ENCODE measurements around the gene EFNA5.
"Not testable (repeated sequence)": the region's sequence is repeated elsewhere in the genome, so short reads cannot be mapped to it uniquely, and the experiment has no call there.

Gene EFNA5

DNA sequence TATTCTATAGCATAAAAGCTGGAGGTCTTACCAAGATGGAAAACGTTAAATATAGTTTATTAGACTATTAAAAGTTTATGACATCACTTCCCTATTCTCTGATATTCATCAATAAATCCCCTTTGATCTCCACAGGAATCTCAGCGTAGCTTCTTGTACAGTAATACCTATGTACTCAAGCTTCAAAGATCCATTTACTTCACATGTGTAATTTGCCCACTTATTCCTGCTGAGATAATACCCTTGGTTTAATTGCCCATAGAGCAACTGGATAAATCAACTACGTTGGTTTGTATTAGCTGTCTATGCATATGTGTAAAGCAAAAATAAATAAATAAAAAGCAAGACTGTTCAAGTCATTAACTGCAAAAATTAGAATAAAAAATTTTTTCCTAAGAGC is 219.7 kb downstream of the EFNA5 start:
- DNase-seq: no peak

DNA sequence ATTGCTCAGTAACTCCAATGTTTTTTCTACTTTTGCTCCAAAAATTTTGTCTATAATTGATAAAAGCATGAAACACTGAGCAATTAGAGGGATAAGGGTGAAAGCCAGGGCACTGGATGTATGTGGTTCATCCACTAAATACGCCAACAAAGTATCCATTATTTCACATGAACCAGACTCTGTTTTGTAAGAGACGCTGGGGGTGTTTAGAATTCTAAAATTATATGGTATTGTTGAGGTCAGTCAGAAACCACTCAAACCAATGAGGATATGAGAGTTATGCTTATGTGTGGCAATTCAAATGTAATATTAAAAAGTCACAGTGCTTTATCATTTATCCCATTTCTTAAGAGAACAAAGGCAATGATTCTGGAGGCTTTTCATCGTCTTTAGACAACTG is 220.2 kb downstream of the EFNA5 start:
- no peak for DNase-seq

DNA sequence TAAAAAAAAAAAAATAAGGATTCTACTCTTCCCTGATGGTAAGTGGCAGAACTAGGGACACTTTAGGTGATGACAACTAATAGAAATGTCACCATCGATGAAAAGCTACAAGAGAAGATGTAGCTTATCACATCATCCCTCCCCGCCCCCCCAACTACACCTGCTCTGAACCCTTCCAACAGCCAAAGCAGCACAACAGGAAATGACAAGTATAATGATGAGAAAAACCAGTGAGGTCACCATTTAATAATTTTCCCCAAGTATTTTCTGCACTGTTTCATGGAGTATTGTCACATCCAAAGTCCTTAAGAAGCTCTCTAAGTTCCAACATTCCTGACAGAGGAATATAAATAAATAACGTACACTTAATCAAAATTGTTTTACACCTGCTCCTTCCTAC is 221.4 kb downstream of the EFNA5 start:
- no peak for DNase-seq

DNA sequence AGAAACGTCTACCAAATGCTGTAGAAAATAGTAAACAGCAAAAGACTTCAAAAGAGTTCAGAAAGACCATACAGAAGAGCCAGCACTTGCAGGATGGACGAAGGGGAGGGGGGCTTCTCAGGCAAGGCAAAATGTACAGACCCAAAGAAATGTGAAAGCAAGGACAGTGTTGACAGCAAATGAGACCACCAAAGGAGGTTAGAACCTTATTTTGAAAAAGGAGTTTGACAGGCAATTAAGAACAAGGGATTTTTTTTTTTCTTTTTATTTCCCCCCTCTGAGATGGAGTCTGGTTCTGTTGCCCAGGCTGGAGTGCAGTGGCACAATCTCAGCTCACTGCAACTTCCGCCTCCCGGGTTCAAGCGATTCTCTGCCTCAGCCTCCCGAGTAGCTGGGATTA is 223.2 kb downstream of the EFNA5 start:
- DNase-seq: no peak

DNA sequence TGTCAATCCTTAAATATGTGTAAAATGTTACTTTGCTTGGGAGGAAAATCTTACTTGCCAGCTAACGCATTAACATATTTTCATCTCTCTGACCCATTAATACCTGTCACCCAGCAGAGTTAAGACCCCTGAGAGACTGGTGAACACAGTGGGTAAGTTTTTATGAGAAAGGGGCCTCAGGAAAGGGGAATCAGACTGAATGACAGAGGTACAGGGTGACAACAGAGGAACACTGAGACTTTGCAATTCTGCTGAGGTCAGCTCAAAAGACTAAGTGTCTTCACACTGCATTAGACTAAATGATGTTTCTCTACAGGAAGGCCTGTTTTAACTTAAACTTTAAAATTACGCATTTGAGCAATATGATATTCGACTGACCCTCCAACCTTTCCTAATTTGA is 223.8 kb downstream of the EFNA5 start:
- no peak for DNase-seq

DNA sequence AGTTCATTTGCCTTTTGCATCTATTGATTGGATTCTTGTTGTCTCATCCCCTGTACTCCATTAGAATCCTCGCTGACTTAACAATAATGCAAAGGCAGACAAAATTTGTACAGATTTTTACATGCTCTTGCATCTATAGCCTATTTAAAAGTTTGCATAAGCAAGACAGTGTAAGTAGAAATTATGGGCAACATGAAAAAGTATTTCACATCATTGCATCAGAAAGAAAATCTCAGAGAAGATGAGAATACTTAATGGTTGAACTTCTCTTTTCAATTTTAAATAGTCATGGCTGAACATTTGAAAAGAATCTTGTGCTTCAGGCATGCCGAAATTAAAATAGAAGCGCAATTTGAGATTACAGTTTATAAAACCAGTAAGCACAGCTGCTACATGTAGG is 226.4 kb downstream of the EFNA5 start:
- no peak for DNase-seq

DNA sequence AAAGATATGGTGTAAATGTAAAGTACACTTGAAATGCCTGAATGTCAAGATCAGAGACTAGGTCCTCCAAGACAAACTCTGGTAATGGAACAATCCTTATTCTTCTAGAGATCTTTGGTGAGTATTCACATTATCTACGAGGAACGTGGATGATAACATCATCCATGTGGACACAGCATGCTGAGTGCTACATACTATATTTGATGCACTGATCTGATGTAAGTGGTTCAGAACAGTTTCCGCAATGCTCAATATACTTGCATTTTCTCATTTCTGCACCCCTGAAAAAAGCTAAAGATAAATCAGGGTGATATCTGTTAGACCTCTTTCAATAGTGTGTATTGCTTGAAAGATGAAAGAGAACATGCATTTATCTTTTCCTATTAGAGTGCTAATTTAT is 226.8 kb downstream of the EFNA5 start:
- DNase-seq: no peak

DNA sequence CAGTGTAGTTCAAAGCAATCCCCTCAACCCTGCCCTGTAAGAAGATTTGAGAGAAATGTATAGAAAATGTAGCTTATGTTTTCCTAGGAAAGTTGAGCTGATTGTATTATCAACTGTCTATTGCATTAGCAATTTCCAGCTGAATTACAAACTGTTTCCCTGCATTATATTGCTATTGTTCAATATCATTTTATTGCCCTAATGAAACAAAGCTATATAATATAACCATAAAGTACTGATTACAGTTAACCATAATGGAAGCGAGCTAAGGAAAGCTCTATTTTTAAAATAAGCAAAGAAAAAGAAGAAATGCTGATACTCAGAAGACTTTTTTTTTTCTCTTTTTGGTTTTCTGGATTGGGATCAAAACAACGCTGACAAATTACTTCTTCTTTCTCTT is 228.3 kb downstream of the EFNA5 start:
- no peak for DNase-seq

DNA sequence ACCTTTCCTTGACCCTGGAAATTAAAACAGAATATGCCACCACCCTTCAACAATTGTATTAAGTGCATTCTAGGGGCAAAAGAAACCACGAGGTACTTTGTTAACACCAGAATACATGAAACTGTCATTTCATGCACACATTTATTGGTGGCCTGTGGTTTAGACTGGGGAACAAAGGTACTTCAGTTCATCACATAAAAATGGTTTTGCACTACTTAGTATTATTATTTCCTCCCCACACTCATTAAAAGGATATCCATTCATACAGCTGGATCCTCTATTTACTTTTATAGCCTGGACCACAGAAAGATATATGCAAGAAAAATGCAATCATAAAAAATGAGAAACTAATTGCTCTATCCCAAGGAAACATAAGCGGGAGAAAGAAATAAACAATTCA is 230.9 kb downstream of the EFNA5 start:
- DNase-seq: no peak

DNA sequence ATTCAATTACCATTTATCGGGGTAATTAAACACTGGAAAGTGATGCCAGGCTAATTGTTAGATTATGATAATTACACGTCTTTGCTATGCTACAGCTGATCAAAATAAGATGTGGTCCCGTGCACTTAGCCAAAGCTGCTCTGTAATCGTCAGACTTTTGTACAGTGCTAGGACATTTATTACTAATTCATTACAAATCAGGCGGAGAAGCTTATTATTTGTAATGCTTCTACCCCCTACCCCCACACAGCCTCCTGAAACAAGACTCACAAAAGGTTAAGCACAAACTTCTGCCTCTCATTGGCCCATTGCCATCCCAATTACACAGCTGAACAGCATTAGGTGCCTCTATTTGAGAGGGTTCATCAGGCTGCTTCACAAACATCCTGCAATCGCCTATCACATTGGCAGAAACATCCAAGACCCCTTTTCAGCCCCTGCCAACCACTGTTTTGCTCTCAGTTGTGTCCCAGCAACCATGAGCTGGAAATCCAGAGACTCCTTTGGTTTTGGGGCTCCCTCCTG is 232.7 kb downstream of the EFNA5 start:
- DNase-seq: no peak

DNA sequence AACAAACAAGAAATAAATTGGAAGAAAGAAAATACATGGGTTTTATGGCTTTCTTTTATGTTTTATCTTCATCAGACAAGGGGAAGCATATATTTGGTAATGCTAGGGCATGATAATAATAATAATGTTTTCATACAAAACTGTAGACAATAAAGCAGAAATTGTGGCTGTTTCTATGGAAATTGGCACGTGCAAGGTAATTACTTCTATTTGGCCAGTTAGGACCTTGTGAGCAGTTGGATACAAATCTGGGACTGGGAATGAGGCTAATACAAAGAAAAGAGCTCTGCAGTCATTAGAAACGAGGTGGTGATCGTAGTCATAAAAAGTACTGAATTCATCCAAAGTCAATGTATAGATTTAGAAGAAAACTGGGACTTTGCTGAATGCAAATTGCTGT is 233.6 kb downstream of the EFNA5 start:
- no peak for DNase-seq

DNA sequence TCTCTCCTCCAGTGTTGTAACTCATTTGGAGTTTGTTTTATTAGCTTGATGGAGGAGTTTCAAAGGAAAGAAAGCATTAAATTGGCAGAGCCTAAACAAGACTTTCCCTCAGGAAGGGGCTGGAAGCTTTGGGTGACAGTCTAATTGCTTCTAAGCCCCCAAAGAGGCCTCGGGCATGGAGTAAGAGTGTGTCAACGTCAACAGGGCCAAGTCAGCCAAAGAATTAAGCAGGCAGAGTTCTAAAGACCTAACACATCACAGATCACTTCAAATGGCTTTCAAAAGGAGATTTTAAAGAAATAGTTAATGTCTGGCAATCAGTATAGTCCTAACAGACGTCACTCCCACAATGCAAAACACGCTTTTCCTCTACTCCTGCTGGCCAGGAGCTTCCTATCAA is 234.5 kb downstream of the EFNA5 start:
- no peak for DNase-seq

DNA sequence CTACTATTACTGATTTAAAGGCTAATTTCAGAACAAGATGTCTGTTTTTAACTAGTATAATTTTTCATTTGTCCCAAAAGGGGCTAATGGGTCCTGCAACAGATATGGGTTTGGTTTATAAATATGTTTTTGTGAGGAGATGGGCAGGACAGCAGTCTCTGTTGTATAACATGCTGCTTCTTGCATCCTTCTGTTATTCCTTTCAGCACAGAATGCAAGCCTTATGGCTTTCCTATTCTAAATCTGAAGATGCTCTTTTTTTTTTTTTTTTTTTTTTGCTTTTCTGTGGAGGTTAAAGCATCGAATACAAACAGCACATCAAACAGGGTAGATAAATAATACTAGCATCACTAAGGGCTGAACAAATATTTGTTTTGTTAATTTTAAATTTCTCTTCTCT is 235.7 kb downstream of the EFNA5 start:
- no peak for DNase-seq

DNA sequence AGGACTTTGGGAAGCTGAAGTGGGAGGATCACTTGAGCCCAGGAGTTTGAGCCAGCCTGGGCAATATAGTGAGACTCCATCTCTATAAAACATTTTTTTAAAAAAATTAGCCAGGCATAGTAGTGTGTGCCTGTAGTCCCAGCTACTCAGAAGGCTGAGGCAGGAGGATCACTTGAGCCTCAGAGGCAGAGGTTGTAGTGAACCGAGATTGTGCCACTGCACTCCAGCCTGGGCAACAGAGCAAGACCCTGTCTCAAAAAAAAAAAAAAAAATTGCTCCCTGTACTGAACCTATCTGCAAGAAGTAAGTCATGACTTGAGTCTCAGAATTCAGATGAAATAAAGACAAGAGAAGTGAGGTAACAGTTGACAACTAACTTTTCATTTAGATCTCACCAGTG is 237.1 kb downstream of the EFNA5 start:
- DNase-seq: not testable (repeated sequence)

DNA sequence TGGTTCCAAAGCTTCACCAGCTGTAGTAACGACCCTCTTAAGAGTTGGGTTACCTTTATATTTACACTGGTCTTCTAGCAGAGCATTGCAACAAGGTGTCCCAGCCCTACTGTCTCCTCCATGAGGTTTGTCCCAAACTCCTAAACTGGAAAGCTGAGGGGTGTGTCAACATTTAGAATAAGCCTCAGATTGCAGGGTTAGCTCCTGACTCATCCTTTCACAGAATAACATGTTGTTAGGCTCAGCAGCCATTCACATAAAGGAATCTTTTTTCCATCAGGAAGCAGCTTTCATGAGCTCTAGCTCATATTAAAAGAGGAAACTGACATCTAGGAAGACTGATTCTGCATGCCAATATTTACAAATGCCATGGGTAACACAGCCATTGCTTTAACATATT is 238.7 kb downstream of the EFNA5 start:
- DNase-seq: no peak

DNA sequence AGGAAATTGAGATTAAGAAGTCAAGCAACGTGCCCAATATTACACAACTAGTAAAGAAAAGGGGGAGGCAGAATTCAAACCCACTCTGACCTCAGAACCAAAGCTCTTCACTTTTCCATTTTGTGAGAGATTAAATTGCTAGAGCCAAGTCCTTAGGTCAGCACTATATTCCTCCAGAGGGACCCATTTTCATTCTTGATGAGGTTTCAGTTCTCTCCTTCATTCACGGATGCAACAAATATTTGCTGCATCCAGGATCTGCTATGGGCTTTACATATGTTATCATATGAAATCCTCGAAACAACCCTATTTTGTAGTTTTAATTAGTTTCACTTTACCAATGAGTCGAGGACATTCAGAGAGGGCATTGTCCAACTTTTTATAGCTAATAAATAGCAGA is 239.2 kb downstream of the EFNA5 start:
- DNase-seq: no peak

DNA sequence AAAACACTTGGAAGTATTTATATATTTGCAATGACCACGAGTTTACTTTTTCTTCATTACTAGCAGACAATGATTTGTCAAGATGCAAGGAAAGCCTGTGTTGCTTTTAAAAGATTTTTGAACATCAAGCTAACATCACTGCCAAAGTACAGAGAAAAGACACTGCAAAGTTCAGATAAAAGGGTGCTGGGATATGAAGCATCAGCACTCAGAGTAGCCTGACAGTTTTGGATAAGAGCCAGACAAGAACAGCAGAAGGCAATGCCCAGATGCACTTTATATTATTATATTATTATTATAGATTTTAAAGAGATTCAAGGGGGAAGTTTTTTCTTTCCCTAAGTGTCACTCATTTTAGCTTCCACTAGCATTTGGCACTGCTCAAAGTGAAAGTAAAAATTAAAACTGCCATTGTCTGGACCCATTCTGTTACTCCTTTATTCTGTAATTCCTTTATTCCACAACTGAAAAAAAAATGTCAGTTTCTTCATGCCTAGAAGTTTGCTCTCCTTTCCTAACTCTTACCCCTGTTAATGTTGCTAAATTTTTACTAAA is 240.6 kb downstream of the EFNA5 start:
- DNase-seq: no peak

DNA sequence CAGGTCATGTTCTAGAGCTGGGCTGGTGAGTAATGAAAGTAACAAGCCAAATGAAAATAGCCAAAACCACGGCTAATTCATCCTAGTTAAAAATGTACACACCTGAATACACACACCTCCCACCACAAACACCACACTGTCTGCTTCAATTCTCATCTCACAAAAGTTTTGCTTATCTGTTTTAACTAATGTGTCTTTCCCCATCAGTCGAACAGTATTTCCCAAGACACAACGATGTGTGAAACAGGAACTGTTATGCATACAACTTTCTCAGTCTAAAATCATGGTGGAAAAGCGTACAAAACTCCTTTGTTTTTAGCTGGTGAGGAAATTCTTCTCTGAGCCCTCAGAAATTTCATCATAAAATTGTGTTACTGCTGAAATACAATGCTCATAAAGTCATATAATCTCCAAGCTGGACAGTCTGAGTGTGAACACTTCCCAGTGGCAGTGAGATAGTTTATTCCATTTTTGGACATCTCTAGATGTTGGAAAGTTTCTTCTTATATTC is 242.4 kb downstream of the EFNA5 start:
- DNase-seq: no peak

DNA sequence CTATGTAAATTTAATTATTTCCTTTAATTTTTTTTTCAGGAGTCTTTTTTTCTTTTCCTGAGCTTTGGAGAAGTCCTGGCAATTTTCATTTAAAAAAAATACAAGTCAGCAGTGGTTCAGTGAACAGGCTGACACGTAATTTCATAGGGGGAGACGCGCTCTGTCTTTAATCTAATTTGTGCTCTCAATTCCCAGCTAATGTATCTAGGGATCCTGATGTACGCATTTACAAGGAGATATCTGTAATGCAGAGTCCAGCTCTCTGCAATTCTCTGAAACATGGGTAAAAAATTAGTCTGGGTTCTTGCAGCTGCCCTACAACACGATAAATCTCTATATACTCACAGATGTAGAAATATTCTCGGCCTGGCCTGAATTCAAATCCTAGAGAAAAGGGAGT is 243.9 kb downstream of the EFNA5 start:
- DNase-seq: no peak

DNA sequence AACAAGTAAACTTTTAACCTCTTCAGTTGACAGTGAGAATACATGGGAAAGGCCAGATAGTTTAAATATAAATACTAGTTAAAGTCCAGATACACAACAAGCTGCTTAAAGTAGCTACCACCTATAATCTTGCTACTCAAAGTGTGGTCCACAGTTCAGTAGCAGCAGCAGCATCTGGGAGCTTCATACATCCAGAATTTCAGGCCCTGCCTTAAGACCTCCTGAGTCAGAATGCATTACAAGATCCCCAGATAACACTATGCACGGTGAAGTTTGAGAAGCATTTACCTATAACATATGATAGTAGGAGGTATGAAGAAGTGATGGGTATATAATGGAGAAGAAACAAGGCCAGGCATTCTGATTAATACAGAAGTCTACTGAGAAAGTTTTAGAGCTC is 244.5 kb downstream of the EFNA5 start:
- no peak for DNase-seq

DNA sequence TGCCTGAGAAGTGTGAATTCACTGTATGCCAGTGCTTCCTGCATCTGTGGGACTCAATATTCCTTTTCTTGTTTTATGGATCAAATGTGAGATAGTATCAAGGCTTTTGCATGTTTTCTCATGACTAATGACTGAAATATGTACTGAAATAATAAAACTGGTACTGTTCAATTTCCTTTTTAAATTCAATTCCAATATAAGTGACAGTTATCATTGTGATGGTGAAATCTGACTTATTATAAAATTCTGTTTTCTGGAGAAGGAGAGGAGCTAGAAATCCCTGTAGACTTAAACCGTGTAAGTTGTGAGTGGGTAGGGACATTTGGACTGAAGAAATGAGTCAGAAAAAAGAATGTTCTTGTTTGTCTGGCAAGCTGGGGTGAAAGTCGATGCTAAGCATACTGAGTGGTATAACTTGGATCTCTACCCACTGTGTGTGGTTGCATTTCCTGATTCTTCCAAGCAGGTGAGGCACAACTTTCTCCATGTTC is 245.2 kb downstream of the EFNA5 start:
- no peak for DNase-seq

DNA sequence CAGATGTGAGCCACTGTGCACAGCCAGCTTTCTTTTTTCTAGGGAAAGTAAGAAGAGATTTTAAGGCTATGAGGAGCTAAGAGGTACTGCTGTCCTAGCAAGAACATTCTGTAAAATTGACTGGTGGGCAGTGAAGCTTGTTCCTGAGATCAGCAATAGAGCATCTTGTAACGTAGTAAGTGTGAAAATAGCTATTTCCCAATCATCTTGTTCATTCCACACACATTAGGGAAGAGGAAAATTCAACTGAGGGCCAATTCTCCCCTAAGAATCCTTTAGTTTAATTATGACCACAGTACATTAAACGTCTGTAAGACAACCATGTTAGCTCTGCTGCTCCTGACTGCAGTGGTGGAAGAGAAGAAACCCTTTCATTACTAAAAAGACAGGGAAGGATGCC is 246.2 kb downstream of the EFNA5 start:
- DNase-seq: no peak

DNA sequence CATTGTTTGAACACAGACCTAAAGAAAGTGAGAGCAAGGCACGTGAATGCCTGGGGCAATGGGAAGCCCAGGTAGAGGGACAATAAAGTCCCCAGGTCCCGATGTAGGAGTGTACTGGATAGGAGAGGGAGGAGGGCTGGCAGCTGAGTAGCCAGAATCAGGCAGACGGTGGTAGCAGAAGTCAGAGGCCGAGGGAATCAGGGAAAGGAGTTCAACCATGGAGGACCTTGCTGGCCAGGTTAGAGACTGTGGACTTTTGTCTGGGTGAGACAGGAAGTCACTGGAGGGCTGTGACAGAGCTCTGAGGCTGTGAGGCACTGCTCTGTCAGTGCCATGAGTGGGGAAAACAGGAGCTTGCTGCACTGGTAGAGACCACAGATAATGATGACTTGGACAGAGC is 248.2 kb downstream of the EFNA5 start:
- DNase-seq: no peak

DNA sequence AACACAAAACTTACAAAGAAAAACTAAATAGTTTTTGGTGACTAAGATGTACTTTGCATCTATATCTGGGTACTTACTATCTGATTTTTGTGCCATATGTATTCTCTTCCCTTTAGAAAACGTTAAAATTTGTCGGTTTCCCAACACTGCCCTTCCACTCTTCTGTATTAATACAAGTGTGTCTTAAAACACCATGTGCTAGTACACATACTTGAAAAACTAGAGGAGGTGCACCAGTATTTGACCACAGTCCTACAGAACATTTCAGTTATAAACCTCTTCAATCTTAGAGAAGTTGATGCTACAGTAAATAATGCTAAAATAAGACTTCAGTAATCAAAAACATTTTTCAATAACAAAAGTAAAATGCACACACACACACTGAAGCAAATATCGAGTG is 251.2 kb downstream of the EFNA5 start:
- no peak for DNase-seq

DNA sequence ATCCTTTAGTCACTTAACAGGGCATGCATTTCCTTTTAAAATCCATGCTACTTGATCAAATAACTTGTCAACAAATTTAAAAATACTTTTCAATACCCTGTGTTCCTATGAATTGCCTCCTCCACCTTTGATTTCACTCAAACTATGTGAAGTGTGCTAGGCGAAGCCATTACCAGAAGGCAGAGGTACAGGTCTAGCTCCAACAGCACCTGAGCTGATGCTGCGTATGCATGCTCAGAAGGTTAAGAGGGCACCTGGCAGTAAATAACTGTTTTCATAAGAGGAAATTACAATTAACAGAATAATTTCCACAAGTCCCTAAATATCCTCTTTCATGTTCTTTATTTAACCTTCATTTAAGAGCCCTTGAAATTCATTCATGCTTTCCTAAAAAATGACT is 251.8 kb downstream of the EFNA5 start:
- DNase-seq: no peak

Measured in NCI-H524 treated with DMSO at 0.1 percent for 48 hours (cell line).